GM18498 (cell line): ENCODE data around the gene OR2C3.
"Not testable (repeated sequence)": the region's sequence is repeated elsewhere in the genome, so short reads cannot be mapped to it uniquely, and the experiment has no call there.

Experiments used
- ATAC-seq: cut with Tn5 transposase; IDR thresholded peaks from one replicate; pipeline ENCODE4 v1.9.1; 2021; ENCODE audit warnings: mild to moderate bottlenecking, moderate library complexity; ENCODE audit not compliant: unreplicated experiment

OR2C3 gene

GRCh38 chr1:247518613-247518891, 17.7 kb downstream of the OR2C3 start:
- ATAC-seq = no peak

DNA sequence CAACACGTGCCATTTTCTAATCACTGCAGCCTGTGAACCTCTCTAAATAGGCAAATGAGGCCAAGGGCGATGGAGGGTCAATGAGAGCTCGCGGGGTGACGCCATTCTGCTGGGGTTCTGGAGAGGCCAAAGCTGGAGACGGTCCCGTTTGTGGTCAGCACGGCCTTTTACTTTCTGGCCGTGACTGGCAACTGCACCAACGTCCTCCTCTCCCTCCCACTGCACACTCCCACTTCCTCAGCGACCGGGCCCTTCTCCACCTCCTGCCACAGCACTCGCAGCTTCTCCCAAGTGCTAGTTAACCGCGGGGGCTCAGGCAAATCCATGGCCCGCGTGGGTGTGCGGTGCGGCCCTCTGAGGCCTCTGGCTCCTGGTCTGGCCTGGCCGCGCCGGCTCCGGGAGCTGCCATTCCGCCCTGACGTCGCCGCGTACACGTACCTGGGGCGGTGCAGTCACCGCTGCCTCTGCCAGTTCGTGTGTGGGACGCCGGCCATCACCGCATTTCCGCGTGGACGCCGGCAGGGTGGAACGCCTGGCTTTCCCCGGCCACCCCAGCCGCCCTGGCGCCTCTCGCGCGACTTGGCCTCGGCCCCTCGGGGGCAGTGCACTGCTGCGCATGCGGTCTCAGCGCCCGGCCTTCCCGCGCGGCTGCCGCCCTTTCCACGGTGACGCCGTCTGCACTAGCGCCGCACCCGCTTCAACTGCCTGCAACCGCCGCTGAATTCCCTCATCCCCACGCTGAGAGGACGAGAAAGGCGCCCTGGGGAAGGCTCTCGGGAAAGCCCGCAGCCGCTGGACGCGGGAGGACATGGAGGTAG, 18.2 kb downstream of the OR2C3 start:
- ATAC-seq = no peak

- no peak for ATAC-seq
Measured at GRCh38 chr1:247506831-247507230, 29.4 kb downstream of the OR2C3 start.

- ATAC-seq = no peak
Measured at GRCh38 chr1:247500865-247501264, 35.4 kb downstream of the OR2C3 start.

- ATAC-seq = no peak
Measured at GRCh38 chr1:247496581-247497285, 39.5 kb downstream of the OR2C3 start.

- no peak for ATAC-seq
Measured at GRCh38 chr1:247494767-247495166, 41.5 kb downstream of the OR2C3 start.

GRCh38 chr1:247493106-247493505, 43.1 kb downstream of the OR2C3 start:
- no peak for ATAC-seq

GRCh38 chr1:247491328-247491727, 44.9 kb downstream of the OR2C3 start:
- ATAC-seq = no peak

GRCh38 chr1:247487057-247487456, 49.2 kb downstream of the OR2C3 start:
- ATAC-seq = peak; percentile 79

GRCh38 chr1:247482747-247483146, 53.5 kb downstream of the OR2C3 start:
- ATAC-seq = no peak

- ATAC-seq = not testable (repeated sequence)
Measured at GRCh38 chr1:247476328-247477058, 59.7 kb downstream of the OR2C3 start.

- ATAC-seq = no peak
Measured at GRCh38 chr1:247475793-247476192, 60.4 kb downstream of the OR2C3 start.
